ENCODE results near the gene PLA2R1.

The PLA2R1 gene

GRCh38 chr2:159922563-159922962 is 139.9 kb downstream of the PLA2R1 start:
- no peak for DNase-seq

GRCh38 chr2:159921752-159922404 is 140.5 kb downstream of the PLA2R1 start:
- peak; percentile 86 for DNase-seq

- no peak for DNase-seq
These were observed 145.9 kb downstream of the PLA2R1 start for GRCh38 chr2:159916511-159916910.

- no peak for DNase-seq
These were observed 148.5 kb downstream of the PLA2R1 start for GRCh38 chr2:159913900-159914299.

GRCh38 chr2:159912580-159912979 is 149.8 kb downstream of the PLA2R1 start:
- no peak for DNase-seq

- DNase-seq: no peak
These were observed 151.5 kb downstream of the PLA2R1 start for GRCh38 chr2:159910951-159911350.

- no peak for DNase-seq
These were observed 153.8 kb downstream of the PLA2R1 start for GRCh38 chr2:159908623-159909022.

- no peak for DNase-seq
These were observed 154.5 kb downstream of the PLA2R1 start for GRCh38 chr2:159907909-159908308.

- no peak for DNase-seq
These were observed 156.3 kb downstream of the PLA2R1 start for GRCh38 chr2:159905926-159906714.

GRCh38 chr2:159904959-159905305 is 157.5 kb downstream of the PLA2R1 start:
- DNase-seq: no peak

GRCh38 chr2:159904127-159904958 is 158.1 kb downstream of the PLA2R1 start, which contains the start of gene LY75:
LY75 (minus strand) TSS chr2:159904756.
- DNase-seq: peak; percentile 86

- peak; percentile 79 for DNase-seq
These were observed 158.8 kb downstream of the PLA2R1 start for GRCh38 chr2:159903443-159904126.

- no peak for DNase-seq
These were observed 159.7 kb downstream of the PLA2R1 start for GRCh38 chr2:159902722-159903121.

GRCh38 chr2:159900343-159900742 is 162.1 kb downstream of the PLA2R1 start:
- DNase-seq: peak; percentile 18

- DNase-seq: no peak
These were observed 164.0 kb downstream of the PLA2R1 start for GRCh38 chr2:159898441-159898840.

- DNase-seq: no peak
These were observed 164.7 kb downstream of the PLA2R1 start for GRCh38 chr2:159897720-159898119.

GRCh38 chr2:159897081-159897480 is 165.3 kb downstream of the PLA2R1 start:
- no peak for DNase-seq

- peak; percentile 59 for DNase-seq
These were observed 167.0 kb downstream of the PLA2R1 start for GRCh38 chr2:159895258-159896065.

GRCh38 chr2:159894145-159894838 is 168.1 kb downstream of the PLA2R1 start:
- no peak for DNase-seq

GRCh38 chr2:159892990-159893810 is 169.2 kb downstream of the PLA2R1 start:
- DNase-seq: no peak
